T-cell (primary cell): ENCODE data around the gene OR7C1. TPM values are rescaled to one million over a fixed set of nuclear protein-coding genes. Genes with fewer than 3 reads are reported as not detected.

ENCODE experiments used
- ATAC-seq, 4 experiments: fragments of 200-7000 bp in 3 of 4; fragments of 150-1000 bp in 1 of 4; cut with Tn5 transposase; replicated peaks in 1 of 4; 1 replicate in 3 of 4; 2 replicates in 1 of 4; pipeline ENCODE4 v1.10.0; 2021; ENCODE audit warnings: moderate library complexity in 3 of 4, mild to moderate bottlenecking in 2 of 4, moderate number of reproducible peaks in 1 of 4
- CTCF ChIA-PET, 2 donors: fragments of 300-600 bp; sonication (Branson Sonifier 250); formaldehyde crosslinking; loops; one replicate each; lab custom pipeline; 2022; ENCODE audit warnings: antibody characterized with exemption in 2 of 2; lab: Charles Lee
- POLR2A ChIA-PET, 2 donors: fragments of 300-600 bp; sonication (Branson Sonifier 250); formaldehyde crosslinking; loops; one replicate each; lab custom pipeline; 2022; ENCODE audit warnings: antibody characterized with exemption in 2 of 2; lab: Charles Lee
- DNase-seq, 35 experiments: peaks; one replicate each; pipeline versions ENCODE4 v3.0.0 to v3.0.0-alpha.2; 2013 to 2023
- H3K27ac ChIP-seq: one replicate; pipeline ENCODE4 v1.5.1; 2013; ENCODE audit warnings: low read length
- H3K27me3 ChIP-seq, 2 experiments: replicated peaks in 1 of 2; 1 replicate in 1 of 2; 2 replicates in 1 of 2; pipeline versions ENCODE4 v1.6.1 to v1.7.0; 2013; ENCODE audit warnings: low read length in 1 of 2, mixed read lengths in 1 of 2; ENCODE audit not compliant: control insufficient read depth in 2 of 2, insufficient read depth in 2 of 2; ENCODE audit errors: extremely low read depth in 1 of 2
- H3K36me3 ChIP-seq, 2 donors: 1 replicate in 1 of 2; 2 replicates in 1 of 2; pipeline versions ENCODE4 v1.6.1 to v1.7.0; 2013; ENCODE audit warnings: low read length in 1 of 2; ENCODE audit not compliant: control insufficient read depth in 2 of 2, insufficient read depth in 1 of 2; ENCODE audit errors: extremely low read depth in 1 of 2
- H3K4me1 ChIP-seq, 2 experiments: 1 replicate in 1 of 2; 2 replicates in 1 of 2; pipeline versions ENCODE4 v1.6.1 to v1.7.0; 2013; ENCODE audit warnings: low read length in 2 of 2, mixed read lengths in 1 of 2; ENCODE audit not compliant: insufficient read depth in 2 of 2, control insufficient read depth in 1 of 2; ENCODE audit errors: extremely low read depth in 1 of 2
- H3K4me3 ChIP-seq, 2 donors: 1 replicate in 1 of 2; 2 replicates in 1 of 2; pipeline versions ENCODE4 v1.5.1 to v1.7.0; 2013; ENCODE audit warnings: mild to moderate bottlenecking in 2 of 2, low read length in 1 of 2, moderate library complexity in 1 of 2; ENCODE audit not compliant: control insufficient read depth in 1 of 2; ENCODE audit errors: extremely low read depth in 1 of 2
- H3K9me3 ChIP-seq: 2 replicates; pipeline ENCODE4 v1.7.0; 2013
- H3K27ac Mint-ChIP-seq, 2 donors: one replicate each; pipeline ENCODE4 v1.8.0; 2020 to 2021; ENCODE audit warnings: mild to moderate bottlenecking in 2 of 2, mixed read lengths in 2 of 2
- H3K27me3 Mint-ChIP-seq, 2 donors: one replicate each; pipeline ENCODE4 v1.8.0; 2021 to 2022; ENCODE audit warnings: mixed read lengths in 2 of 2
- H3K36me3 Mint-ChIP-seq: one replicate; pipeline ENCODE4 v1.8.0; 2021; ENCODE audit warnings: mixed read lengths
- H3K4me1 Mint-ChIP-seq, 3 donors: one replicate each; pipeline ENCODE4 v1.8.0; 2020 to 2022; ENCODE audit warnings: mixed read lengths in 3 of 3, mild to moderate bottlenecking in 1 of 3
- H3K4me3 Mint-ChIP-seq, 3 donors: one replicate each; pipeline ENCODE4 v1.8.0; 2020 to 2022; ENCODE audit warnings: mild to moderate bottlenecking in 3 of 3, mixed read lengths in 3 of 3, moderate library complexity in 3 of 3
- H3K9me3 Mint-ChIP-seq, 3 donors: one replicate each; pipeline ENCODE4 v1.8.0; 2020 to 2022; ENCODE audit warnings: mixed read lengths in 3 of 3
- WGBS: methylation state at CpG from one replicate; pipeline ENCODE4 v1.1.5; 2013; ENCODE audit warnings: missing lambda C conversion rate; ENCODE audit not compliant: insufficient coverage; 5-methylcytosine and 5-hydroxymethylcytosine counted together
- total RNA-seq, 35 experiments: library from RNA in 6 of 35; stranded (reverse) in 6 of 35; fragments of 120-200 nt in 1 of 35; gene quantifications; one replicate each; pipeline versions ENCODE4 v1.2.1 to v1.2.4 and lab custom pipeline; 2013 to 2026

OR7C1 gene
- total RNA-seq, 5 donors from 2014 or later (not counting 1 experiment from before 2014, with no cell fraction given) = not detected

DNA sequence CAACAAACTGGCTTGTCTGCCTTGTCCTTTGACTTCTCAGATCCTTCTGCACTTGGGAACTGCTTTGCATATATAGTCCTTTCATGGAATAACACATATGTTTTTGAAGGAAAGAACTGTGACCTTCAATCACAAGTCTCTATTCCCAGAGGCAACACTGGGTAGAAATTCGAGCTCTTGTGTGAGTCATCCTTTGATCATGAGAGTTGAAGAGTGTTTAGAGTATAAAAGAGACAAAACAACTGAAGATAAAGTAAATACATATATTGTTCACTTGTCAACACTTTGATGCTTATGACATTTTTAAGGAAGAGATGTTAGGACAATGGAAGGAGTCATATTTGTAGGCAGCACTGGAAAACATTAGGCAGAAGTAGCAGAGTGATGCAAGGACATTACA lies 5.2 kb upstream of the OR7C1 start:
- H3K36me3 ChIP-seq = no peaks in the 10 kb centered on the region
- no peak overlapping the region for H3K4me3 ChIP-seq
- Mint-ChIP-seq H3K4me3 (no peak overlapping the region), H3K27me3 (peaks cover 31 to 33% of the 10 kb centered on the region in 2 donors), H3K9me3 (no peaks in the 10 kb centered on the region), H3K4me1 (no peaks in the 10 kb centered on the region), H3K36me3 (no peaks in the 10 kb centered on the region), H3K27ac (no peak overlapping the region)
- peaks cover 0 to 9% of the 10 kb centered on the region in 2 experiments for H3K27me3 ChIP-seq
- ChIA-PET CTCF (no interaction called here), POLR2A (no interaction called here)
- WGBS = no CpG with 5 or more reads among the region's 1 CpG
- ATAC-seq (no peak), DNase-seq (no peak)
- H3K4me1 ChIP-seq = no peaks in the 10 kb centered on the region
- no peak overlapping the region for H3K27ac ChIP-seq
- H3K9me3 ChIP-seq = no peaks in the 10 kb centered on the region

DNA sequence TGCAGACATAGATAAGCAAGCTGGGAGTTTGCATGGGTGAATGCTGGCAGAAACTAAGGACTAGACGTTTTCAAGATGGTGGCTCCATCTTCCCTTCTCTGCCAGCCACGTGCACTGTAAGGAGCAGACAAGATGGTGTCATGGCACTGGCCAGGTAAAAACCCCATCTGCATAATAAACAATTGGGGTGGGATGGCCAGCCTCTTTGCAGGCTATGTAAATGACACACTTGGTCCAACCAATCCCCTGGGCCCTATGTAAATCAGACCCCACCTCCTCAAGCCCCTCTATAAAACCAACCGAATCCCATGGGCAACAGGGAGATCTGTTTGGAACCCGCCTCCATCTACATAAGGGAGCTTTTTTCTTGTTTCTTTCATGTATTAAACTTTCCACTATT lies 2.4 kb upstream of the OR7C1 start:
- DNase-seq = no peak
- H3K9me3 ChIP-seq = no peaks in the 10 kb centered on the region
- no peaks in the 10 kb centered on the region for H3K9me3 Mint-ChIP-seq
- peaks cover 18 to 28% of the 10 kb centered on the region in 2 donors for H3K27me3 Mint-ChIP-seq
- ATAC-seq = no peak
- ChIA-PET CTCF (interaction anchor here in 1 of 2 donors (0.9 kb wide), 1 partner anchor 82 kb away, joined by 3 read pairs; no protein-coding TSS in a partner anchor), POLR2A (interaction anchor here in 1 of 2 donors (0.6 kb wide), 1 partner anchor 184 kb away, joined by 5 read pairs; no protein-coding TSS in a partner anchor)
- H3K4me3 Mint-ChIP-seq = no peak overlapping the region
- H3K36me3 ChIP-seq = no peaks in the 10 kb centered on the region
- no peaks in the 10 kb centered on the region for H3K4me1 Mint-ChIP-seq
- H3K27ac ChIP-seq = no peak overlapping the region
- no peak overlapping the region for H3K4me3 ChIP-seq
- peaks cover 0 to 8% of the 10 kb centered on the region in 2 experiments for H3K27me3 ChIP-seq
- no peaks in the 10 kb centered on the region for H3K36me3 Mint-ChIP-seq
- no peaks in the 10 kb centered on the region for H3K4me1 ChIP-seq
- WGBS = no CpG with 5 or more reads among the region's 4 CpGs
- H3K27ac Mint-ChIP-seq = no peak overlapping the region

- Mint-ChIP-seq H3K27ac (no peak overlapping the region), H3K9me3 (no peaks in the 10 kb centered on the region), H3K4me3 (no peak overlapping the region), H3K36me3 (no peaks in the 10 kb centered on the region), H3K27me3 (peaks cover 27 to 40% of the 10 kb centered on the region in 2 donors), H3K4me1 (no peaks in the 10 kb centered on the region)
- Histone ChIP-seq H3K27ac (no peak overlapping the region), H3K4me1 (no peaks in the 10 kb centered on the region), H3K9me3 (no peaks in the 10 kb centered on the region), H3K4me3 (no peak overlapping the region), H3K36me3 (no peaks in the 10 kb centered on the region), H3K27me3 (peaks cover 0 to 4% of the 10 kb centered on the region in 2 experiments)
- ChIA-PET CTCF (no interaction called here), POLR2A (no interaction called here)
- DNase-seq = no peak
- no peak for ATAC-seq
- 74% methylated on average over 3 of the region's 4 CpGs for WGBS
Measured at GRCh38 chr19:14830702-14831101, 4.3 kb downstream of the OR7C1 start.

DNA sequence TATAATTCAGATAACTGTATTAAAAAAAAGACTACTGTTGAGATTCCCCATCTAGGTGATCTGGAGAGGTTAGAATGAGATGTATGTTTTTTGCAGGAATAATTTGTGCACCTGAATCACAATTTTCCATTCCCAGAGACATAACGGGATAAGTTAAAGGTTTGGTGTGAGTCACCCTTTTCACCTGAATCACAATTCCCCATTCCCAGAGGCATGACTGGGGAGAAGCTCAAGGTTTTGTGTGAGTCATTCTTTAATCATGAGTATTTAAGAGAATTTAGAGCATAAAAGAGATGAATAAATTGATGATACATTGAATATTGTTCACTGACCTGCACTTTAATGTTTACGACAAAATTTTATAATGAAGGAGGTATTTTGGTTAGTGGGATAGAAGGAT lies 9.0 kb downstream of the OR7C1 start:
- Mint-ChIP-seq H3K4me3 (no peak overlapping the region), H3K4me1 (no peaks in the 10 kb centered on the region), H3K27me3 (peaks cover 51 to 63% of the 10 kb centered on the region in 2 donors), H3K27ac (no peak overlapping the region), H3K9me3 (peaks cover 0 to 4% (median 0%) of the 10 kb centered on the region in 3 donors), H3K36me3 (no peaks in the 10 kb centered on the region)
- Histone ChIP-seq H3K9me3 (no peaks in the 10 kb centered on the region), H3K27ac (no peak overlapping the region), H3K27me3 (peaks cover 0 to 11% of the 10 kb centered on the region in 2 experiments), H3K4me1 (no peaks in the 10 kb centered on the region), H3K4me3 (no peak overlapping the region), H3K36me3 (no peaks in the 10 kb centered on the region)
- no peak for DNase-seq
- POLR2A ChIA-PET = no interaction called here
- no peak for ATAC-seq
- WGBS = no CpG with 5 or more reads among the region's 2 CpGs
- CTCF ChIA-PET = no interaction called here

GRCh38 chr19:14821937-14822336 lies 13.0 kb downstream of the OR7C1 start:
- H3K4me1 Mint-ChIP-seq = no peaks in the 10 kb centered on the region
- ChIA-PET POLR2A (no interaction called here), CTCF (no interaction called here)
- no peak overlapping the region for H3K4me3 Mint-ChIP-seq
- ATAC-seq (no peak), DNase-seq (no peak)
- H3K36me3 ChIP-seq = no peaks in the 10 kb centered on the region
- peaks cover 47 to 53% of the 10 kb centered on the region in 2 donors for H3K27me3 Mint-ChIP-seq
- peaks cover 0 to 13% of the 10 kb centered on the region in 2 experiments for H3K27me3 ChIP-seq
- no peak overlapping the region for H3K27ac ChIP-seq
- no peak overlapping the region for H3K4me3 ChIP-seq
- H3K27ac Mint-ChIP-seq = no peak overlapping the region
- H3K9me3 Mint-ChIP-seq = peaks cover 0 to 8% (median 0%) of the 10 kb centered on the region in 3 donors
- H3K36me3 Mint-ChIP-seq = no peaks in the 10 kb centered on the region
- no peaks in the 10 kb centered on the region for H3K9me3 ChIP-seq
- no peaks in the 10 kb centered on the region for H3K4me1 ChIP-seq
- WGBS = 80% methylated on average over 1 of the region's 6 CpGs

DNA sequence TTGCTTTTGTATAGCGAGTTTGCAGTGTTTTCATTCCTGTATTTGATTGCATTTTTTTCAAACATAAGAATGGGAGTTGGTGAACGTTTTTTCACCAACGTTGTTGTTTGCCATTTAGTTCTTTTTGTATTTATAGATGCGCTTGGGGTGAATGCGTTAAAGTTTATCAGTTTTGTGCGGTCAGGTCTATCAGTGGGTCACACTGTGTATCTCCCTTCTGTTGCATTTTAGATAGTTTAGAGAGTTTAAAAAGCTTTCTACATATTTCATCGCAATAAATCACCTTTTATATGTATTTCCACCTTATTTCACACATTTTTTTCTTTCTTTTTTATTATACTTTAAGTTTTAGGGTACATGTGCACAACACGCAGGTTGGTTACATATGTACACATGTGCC lies 16.4 kb downstream of the OR7C1 start:
- WGBS = 48% methylated on average over 2 of the region's 8 CpGs
- DNase-seq = no peak
- CTCF ChIA-PET = no interaction called here

More for the DNA sequence above, 16.4 kb downstream of the OR7C1 start:
- H3K9me3 Mint-ChIP-seq = peaks cover 0 to 3% (median 0%) of the 10 kb centered on the region in 3 donors
- no peak overlapping the region for H3K27ac Mint-ChIP-seq
- Histone ChIP-seq H3K36me3 (no peaks in the 10 kb centered on the region), H3K27ac (no peak overlapping the region), H3K9me3 (no peaks in the 10 kb centered on the region), H3K27me3 (peaks cover 0 to 8% of the 10 kb centered on the region in 2 experiments), H3K4me1 (no peaks in the 10 kb centered on the region), H3K4me3 (no peak overlapping the region)
- POLR2A ChIA-PET = no interaction called here
- no peak overlapping the region for H3K4me3 Mint-ChIP-seq
- ATAC-seq = no peak
- no peaks in the 10 kb centered on the region for H3K36me3 Mint-ChIP-seq
- H3K27me3 Mint-ChIP-seq = peaks cover 16 to 22% of the 10 kb centered on the region in 2 donors
- H3K4me1 Mint-ChIP-seq = no peaks in the 10 kb centered on the region
